RPMI7951 (cell line): ENCODE data around the gene FAM107A. TPM values are rescaled to one million over a fixed set of nuclear protein-coding genes. Genes with fewer than 3 reads are reported as not detected.

Experiments used
- DNase-seq: peaks from one replicate; pipeline ENCODE4 v3.0.0-alpha.2; 2012; ENCODE audit warnings: low read depth
- total RNA-seq: library from RNA; depleted of rRNA; stranded (reverse); fragments of >200 nt; shearing (Covaris generic); gene quantifications from 2 replicates; pipeline ENCODE4 v1.2.3, GENCODE V29; 2014; rRNA removed

FAM107A gene
- total RNA-seq: not detected in 2 replicates

- no peak for DNase-seq
Observed at GRCh38 chr3:58577269-58577821, at the start of gene FAM107A. FAM107A (minus strand) TSS chr3:58577391; CDS start chr3:58569860, 7,531 bp downstream.

DNA sequence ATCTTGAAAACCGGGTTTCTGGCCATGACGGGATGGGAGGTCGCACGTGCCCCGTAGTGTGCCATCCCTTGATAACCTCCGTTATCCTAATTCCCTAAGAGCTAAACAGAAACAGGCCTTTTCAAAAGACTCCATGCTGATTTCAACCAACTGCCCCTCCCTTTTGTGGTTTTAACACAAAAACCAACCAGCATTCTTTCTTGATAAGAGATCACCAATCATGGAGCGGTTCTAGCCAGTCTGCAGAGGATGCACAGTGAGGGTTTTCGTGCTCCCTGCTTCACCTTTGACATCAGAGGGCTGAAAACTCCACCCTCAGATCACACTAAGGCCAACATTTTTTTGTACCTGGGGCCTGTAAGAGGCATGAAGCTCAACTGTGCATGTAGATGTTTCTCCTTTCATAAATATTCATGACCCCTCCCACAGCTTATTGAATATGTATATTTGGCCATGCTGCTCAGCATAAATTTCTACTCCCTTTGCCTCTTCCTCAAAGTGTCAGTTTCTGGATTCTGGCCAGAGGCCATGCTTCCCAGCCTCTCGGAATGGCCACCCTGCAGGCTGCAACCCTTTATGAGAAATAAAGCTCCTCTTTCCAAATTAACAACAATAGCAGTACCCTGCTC lies 48.1 kb upstream of the FAM107A start:
- peak; percentile 24 for DNase-seq

GRCh38 chr3:58624550-58624949 lies 47.4 kb upstream of the FAM107A start:
- no peak for DNase-seq

DNA sequence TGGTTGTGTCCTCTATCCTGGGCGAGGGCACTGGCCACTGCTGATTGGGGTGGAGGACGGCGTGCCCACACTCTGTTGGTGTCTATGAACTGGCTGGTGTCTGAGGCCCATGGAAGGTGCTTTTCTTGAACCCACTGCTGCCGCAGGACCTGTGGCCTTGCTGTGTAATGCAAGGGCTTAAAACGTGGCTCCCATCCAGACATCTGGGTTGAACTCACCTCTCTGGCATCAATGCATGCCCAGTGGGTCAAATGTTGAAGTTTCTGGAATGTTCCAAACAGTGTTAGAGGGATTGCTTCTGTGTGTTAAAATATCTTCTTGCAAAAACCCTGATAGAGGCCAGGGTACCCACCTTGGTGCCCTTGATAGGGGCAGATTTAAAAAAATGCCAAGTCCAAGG lies 46.8 kb upstream of the FAM107A start:
- no peak for DNase-seq

DNA sequence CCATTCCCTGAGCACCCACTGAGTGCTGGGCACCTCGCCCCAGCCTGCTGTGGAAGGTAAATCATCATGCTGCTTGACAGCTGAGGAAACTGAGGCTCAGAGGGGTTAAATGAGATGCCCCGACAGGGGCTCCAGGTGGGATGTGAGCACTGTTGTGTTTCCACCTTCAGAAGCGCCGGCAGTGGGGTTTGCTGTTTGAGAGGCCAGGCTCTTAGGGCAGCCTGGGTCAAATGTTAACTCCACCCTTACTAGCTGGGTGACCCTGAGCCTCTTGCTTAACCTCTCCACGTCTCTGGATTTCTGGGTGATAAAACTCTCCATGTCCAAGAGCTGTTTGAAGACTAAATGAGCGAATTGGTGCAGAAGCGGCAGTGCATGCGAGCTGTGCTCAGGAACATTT lies 46.3 kb upstream of the FAM107A start:
- no peak for DNase-seq

GRCh38 chr3:58622892-58623291 lies 45.7 kb upstream of the FAM107A start:
- no peak for DNase-seq

GRCh38 chr3:58622436-58622835 lies 45.2 kb upstream of the FAM107A start:
- no peak for DNase-seq

DNA sequence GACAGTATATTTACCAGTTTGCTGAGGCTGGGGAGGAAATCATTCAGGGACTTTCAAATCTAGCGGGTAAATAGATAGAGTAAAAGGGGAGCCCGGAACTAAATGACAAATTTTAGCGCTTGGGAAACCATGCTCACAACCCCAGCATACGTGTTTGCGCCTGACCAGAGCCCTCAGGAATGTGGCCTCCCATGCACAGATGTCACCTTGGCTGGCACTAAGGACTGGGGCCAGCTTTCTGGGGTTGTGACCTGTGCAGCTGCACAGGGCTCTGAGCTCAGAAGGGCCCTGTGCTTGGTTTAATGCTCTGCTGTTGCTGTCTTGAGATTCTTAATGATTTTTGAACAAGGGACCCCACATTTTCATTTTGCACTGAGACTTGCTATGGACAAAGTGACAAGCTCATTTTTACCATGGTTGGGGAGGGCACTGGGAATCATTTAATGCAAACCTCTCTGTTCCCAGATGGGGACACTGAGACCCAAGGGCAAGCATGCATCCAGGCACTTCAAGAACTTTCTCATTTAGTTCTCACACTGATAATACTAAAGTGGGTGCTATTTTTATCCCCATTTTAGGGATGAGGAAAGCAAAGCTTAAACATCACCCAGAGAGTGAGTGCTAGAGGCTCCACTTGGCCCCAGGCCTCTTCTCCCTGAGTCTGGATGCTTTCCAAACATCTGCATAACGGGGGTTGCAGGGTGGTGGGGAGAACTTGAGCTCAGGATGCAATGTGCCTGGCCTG lies 44.1 kb upstream of the FAM107A start:
- no peak for DNase-seq

DNA sequence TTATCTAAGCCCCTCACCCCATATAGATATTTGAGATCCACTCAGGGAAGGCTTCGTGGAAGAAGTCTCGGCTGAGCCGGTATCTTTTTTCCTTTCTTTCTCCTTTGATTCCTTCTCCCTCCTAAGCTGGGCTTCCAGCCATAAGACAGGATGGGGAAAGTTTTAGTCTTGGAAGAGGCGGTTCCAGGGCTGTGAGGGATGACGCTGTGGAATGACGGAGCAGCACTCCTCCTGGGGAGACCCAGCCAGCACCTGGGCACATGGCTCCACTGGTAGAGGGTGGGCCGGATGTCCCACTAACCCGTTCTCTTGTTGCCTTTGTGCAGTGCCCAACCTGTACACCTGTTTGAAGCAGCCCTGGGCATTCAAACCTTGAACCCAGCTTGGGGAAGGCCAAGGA lies 43.2 kb upstream of the FAM107A start:
- DNase-seq: no peak

DNA sequence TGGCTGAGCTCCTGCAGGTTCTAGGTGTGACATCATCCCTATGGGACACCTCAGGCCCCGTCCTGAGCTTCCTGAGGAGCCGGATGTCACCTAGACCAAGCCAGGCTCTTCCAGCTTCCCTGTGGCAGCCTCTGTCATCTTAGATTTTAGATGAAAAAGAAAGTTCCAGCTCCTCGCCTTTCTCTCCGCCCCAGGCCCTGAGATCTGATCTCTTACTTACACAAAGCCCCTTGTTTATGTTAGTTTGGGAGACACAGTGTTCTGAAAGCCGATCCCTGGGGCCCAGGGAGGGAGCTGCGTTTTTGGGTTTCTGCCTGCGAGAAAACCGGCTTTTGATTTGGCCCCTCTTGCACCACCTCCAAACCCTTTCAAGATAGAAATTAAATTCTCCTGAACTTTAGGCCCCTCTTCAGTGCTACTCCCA lies 40.2 kb upstream of the FAM107A start:
- DNase-seq: no peak

- no peak for DNase-seq
Observed at GRCh38 chr3:58613236-58614132, 36.3 kb upstream of the FAM107A start.

DNA sequence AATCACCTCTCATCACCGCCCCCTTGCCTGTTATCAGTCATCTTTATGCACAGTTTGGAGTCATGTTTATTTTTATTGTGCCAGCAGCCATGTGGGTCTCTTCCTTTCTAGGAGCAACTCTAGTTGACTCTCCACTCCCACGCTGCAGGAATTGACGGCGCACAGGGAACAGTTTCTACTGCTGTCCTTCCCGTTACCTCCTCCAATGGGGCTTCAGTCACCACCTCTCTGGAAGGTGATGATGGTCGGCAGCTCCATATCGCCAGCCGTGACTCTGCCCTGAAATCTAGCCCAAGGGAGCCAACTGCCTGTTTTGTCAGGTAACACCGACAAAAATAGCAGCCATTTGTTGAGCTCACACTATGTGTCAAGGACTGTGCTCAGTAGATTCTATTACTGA lies 35.6 kb upstream of the FAM107A start:
- no peak for DNase-seq

DNA sequence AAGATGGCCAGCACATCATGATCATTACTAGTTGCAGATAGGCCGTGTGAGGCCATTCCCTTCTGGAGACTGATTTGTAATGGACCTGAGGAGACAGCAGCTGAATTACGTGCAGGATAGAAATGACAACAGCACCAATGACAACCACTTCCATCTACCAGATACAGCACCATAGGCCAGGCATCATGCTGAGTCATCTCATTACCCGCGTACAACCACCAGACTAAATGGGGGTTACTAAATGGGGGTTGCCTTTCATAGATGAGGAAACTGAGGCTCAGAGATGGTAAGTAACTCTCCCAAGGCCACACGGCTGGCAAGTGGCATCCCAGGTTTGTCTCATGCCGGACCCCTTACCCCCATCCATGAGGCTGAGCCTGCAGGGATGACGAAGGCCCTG lies 32.8 kb upstream of the FAM107A start:
- DNase-seq: peak; percentile 63

DNA sequence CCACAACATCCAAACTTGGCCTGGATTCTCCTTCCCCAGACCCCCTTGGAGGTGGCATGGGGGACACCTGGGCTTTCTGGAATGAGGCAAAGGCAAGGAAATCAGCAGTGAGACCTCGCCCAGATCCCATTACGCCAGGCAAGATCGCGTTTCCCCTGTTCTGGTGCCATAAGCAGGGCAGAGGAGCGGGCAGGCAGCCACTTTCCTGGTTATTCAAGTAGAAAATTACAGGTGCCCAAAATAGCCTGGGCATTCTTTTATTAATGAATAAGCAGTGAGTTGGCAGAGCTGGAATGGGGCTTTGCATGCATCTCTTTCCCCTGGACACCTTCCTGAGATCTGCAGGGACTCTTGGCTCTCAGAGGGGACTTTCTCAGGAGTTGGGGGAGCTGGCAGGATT lies 31.5 kb upstream of the FAM107A start:
- peak; percentile 33 for DNase-seq

DNA sequence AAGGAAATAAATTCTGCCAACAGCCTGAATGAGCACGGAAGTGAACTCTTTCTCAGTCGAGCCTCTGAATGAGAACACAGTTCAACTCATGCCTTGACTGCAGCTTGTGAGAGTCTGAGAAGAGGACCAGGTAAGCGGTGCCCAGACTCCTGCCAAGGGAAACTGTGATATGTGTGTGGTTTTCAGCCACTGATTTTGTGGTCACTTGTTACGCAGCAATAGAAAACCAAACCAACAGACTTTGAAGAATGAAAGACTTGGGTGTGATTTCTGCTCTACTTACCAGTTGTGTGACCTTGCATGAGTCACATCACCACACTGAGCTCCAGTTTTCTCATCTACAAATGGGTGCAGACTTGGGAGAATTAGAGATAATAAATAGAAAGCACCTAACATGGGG lies 30.6 kb upstream of the FAM107A start:
- DNase-seq: peak; percentile 60

DNA sequence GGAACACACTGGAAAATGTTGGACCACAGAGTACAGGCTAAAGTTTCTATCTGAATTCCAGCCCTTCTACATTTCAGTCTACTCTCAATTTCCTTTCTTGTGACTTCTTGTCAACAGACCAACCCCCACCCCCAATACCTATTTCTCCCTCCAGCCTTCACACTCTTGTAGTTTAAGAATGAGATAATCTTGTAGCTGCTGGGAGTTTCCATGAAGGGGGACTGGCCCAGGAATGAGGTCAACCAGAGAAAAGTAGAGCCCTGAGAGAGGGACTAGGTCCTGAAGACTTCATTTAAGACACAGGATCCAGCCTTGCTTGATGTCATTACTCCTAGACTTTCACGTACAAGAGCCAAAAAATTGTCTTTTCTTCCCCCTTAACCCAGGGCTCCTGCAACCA lies 29.5 kb upstream of the FAM107A start:
- DNase-seq: no peak

DNA sequence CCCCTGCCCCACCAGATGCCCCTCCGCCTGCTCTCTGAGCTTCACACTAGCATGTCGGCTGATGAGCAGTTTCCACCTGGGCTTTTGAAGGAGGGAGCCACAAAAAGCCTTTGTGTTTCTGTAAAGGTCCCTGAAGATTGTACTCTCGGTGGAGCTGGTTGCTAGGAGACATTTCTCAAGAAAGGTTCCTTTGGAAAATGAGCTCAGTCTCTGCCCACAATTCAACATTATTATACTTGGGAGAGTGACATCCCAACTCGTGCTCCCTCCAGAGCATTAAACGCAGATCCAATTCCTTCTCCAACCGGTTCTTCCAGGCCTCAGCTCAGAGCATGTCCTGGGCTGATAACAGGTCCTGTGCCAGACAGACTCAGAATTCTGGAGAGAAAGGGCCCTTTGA lies 26.8 kb upstream of the FAM107A start:
- no peak for DNase-seq

DNA sequence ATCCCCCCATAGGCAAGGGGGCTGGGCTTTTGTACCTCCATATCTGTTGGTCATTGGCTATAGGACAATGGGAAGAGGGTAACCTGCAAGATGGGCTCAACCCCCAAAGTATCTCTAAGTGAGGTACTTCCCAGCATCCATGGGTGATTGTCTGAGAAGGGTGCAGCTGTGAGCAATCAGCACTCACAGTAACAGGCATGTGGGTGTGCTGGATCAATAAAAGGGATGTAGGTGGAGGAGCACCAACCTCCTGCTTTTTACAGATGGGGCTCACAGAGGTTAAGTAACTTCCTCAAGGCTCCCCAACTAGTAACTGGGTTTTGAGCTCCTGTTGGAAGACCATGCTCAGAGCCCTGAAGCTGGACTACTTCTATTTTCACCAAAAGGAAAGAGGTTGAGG lies 26.4 kb upstream of the FAM107A start:
- DNase-seq: no peak

- DNase-seq: no peak
Observed at GRCh38 chr3:58597770-58598310, 20.6 kb upstream of the FAM107A start.

GRCh38 chr3:58596834-58597518 lies 19.8 kb upstream of the FAM107A start:
- no peak for DNase-seq

- no peak for DNase-seq
Observed at GRCh38 chr3:58594117-58594516, 16.9 kb upstream of the FAM107A start.
